ENCODE results near the gene TCF7L2.

Gene TCF7L2

DNA sequence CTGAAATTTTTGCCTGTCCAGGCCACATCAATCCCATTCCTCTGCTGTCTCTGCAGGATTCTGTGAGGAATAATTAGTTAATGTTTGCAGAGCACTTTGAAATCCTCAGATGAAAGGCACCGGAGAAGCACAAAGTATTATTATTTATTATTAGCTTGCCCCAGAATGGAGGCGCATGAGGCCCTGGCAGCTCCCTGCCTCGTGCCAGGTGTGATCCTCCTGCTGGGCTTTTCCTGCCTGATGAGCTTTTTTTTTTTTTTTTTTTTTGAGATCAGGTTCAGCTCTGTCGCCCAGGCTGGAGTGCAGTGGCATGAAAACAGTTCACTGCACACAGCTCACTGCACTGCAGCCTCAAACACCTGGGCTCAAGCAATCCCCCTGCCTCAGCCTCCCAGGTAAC lies 65.2 kb downstream of the TCF7L2 start:
- Mint-ChIP-seq H3K9me3 (no peaks in the 10 kb centered on the region), H3K36me3 (ENCODE audit: insufficient read depth) (peaks cover 2% of the 10 kb centered on the region), H3K4me3 (no peak overlapping the region), H3K4me1 (no peaks in the 10 kb centered on the region), H3K27ac (ENCODE audit: low read depth) (no peak overlapping the region), H3K27me3 (no peaks in the 10 kb centered on the region)
- DNase-seq (ENCODE audit: low spot score in 2 of 2) (no peak), ATAC-seq (replicated peaks; ENCODE audit: extremely low read depth, poor library complexity, severe bottlenecking) (no peak)

DNA sequence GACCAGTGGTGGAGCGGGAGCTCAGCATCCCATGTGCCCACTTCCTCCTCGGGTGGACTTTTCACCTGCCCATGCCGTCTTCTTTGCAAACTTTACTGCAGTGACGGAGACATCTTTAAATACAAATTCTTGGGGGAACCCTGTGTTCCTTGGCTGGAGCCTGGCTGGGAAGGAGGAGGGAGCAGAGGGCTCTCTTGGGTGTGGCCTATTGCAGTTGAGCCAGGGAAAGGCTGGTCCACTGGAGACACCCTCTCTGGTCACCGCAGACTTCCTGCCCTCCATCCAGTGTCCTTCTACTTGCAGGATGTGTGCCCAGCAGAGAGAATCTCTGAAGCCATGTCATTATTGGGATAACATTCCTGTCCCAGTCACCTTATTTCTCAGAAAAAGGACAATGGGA lies 67.3 kb downstream of the TCF7L2 start:
- no peak overlapping the region for H3K4me3 Mint-ChIP-seq
- H3K4me1 Mint-ChIP-seq = no peaks in the 10 kb centered on the region
- ATAC-seq (replicated peaks; ENCODE audit: extremely low read depth, poor library complexity, severe bottlenecking) (no peak), DNase-seq (ENCODE audit: low spot score in 2 of 2) (no peak)
- H3K27me3 Mint-ChIP-seq = no peaks in the 10 kb centered on the region
- H3K27ac Mint-ChIP-seq (ENCODE audit: low read depth) = no peak overlapping the region
- no peaks in the 10 kb centered on the region for H3K9me3 Mint-ChIP-seq
- peaks cover 2% of the 10 kb centered on the region for H3K36me3 Mint-ChIP-seq (ENCODE audit: insufficient read depth)

DNA sequence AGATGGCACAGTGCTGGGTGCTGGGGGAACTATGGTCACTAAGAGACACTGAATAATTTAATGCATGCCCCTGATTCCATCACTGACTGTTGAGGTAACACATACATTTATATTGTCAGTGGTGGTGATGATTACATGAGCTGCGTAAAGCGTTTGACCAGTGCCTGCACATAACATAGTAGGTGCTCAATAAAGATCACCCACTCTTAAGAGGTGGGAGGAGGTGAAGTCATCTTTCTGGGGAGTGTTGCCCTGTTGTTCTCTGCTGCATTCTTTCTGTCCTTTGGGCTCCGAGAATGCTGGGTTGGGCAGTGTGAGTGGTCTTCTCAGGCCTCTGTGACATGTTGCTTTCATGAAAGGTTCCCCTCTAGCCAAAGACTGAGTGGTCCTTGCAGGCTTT lies 68.0 kb downstream of the TCF7L2 start:
- H3K27ac Mint-ChIP-seq (ENCODE audit: low read depth) = no peak overlapping the region
- H3K27me3 Mint-ChIP-seq = no peaks in the 10 kb centered on the region
- H3K9me3 Mint-ChIP-seq = no peaks in the 10 kb centered on the region
- no peak for ATAC-seq (replicated peaks; ENCODE audit: extremely low read depth, poor library complexity, severe bottlenecking)
- H3K4me1 Mint-ChIP-seq = no peaks in the 10 kb centered on the region
- H3K4me3 Mint-ChIP-seq = no peak overlapping the region
- DNase-seq (ENCODE audit: low spot score in 2 of 2) = no peak
- peaks cover 2% of the 10 kb centered on the region for H3K36me3 Mint-ChIP-seq (ENCODE audit: insufficient read depth)

DNA sequence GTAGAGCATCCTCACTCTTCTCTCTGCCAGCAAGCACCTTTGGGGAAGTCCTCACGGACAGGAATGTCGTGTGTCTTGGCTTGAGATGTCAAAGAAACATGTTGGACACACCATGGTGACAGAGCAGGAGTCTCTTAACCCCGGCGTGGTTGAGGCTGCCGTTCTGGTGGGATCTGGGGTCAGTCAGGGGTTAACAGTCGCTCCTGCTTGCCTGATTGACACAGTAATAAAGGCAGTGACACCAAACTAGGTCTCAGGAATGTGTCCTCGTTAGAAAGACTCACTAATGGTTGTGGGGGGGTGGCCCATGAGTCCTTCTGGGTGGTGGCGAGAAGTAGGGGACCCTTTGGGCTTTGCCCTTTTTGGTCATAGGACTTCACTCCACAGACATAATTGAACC lies 69.0 kb downstream of the TCF7L2 start:
- Mint-ChIP-seq H3K36me3 (ENCODE audit: insufficient read depth) (no peaks in the 10 kb centered on the region), H3K4me3 (no peak overlapping the region)
- ATAC-seq (replicated peaks; ENCODE audit: extremely low read depth, poor library complexity, severe bottlenecking) = no peak

DNA sequence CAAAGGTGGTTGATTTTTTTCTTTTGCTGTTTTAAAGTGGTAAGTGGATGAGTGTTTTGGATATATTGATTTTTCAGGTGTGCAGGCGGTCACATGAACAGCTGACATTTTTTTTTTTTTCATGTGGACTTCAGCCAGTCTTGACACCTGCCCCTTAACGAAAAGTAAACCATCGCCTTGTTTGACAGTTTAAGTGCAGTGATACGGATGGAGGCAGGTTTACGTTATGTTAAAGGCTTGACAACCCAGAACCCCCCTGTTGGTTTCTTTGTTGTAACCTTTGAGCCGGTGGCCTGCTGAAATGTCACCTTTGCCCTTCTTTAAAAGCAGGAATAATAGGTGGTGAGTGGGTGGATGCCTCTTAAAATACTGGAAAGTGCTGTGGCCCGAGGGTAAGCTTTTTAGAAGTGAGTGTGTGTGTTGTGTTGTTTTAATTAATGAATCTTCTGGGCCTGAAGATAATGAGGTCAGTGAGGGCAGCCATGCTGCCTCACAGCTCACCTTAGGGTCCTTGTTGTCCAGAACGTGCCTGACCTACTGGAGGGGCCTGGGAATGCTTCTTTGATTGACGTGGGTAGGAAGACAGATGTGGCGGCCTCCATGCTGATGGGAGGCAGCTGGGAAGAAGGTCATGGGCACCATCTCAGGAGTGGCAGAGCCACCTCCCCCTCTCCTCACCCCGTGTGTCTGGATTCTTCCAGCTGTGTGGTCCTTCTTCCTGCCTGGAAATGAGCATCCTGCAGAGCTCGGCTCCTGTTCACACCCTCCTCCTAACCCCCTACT lies 69.8 kb downstream of the TCF7L2 start:
- H3K27me3 Mint-ChIP-seq = no peaks in the 10 kb centered on the region
- H3K4me3 Mint-ChIP-seq = no peak overlapping the region
- no peaks in the 10 kb centered on the region for H3K4me1 Mint-ChIP-seq
- H3K9me3 Mint-ChIP-seq = no peaks in the 10 kb centered on the region
- no peak for DNase-seq (ENCODE audit: low spot score in 2 of 2)
- ATAC-seq (replicated peaks; ENCODE audit: extremely low read depth, poor library complexity, severe bottlenecking) = no peak
- H3K27ac Mint-ChIP-seq (ENCODE audit: low read depth) = peak overlapping the region; percentile 16
- no peaks in the 10 kb centered on the region for H3K36me3 Mint-ChIP-seq (ENCODE audit: insufficient read depth)

More for the DNA sequence above, 69.0 kb downstream of the TCF7L2 start:
- no peak for DNase-seq (ENCODE audit: low spot score in 2 of 2)
- Mint-ChIP-seq H3K27me3 (no peaks in the 10 kb centered on the region), H3K4me1 (no peaks in the 10 kb centered on the region), H3K9me3 (no peaks in the 10 kb centered on the region), H3K27ac (ENCODE audit: low read depth) (no peak overlapping the region)

DNA sequence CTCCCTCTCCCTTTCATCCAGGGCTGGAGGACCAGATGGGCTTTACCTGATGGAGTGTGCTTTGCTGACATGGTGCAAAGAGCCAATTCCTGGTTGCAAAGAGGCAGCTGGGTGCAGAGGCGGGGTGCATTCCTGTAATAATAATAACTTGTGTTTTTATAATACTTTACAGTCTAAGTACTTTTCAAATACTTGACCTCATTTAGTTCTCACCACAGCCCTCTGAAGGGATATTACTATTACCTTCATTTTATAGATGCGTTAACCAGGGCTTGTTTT lies 70.4 kb downstream of the TCF7L2 start:
- Mint-ChIP-seq H3K4me3 (no peak overlapping the region), H3K4me1 (no peaks in the 10 kb centered on the region), H3K27ac (ENCODE audit: low read depth) (peak overlapping the region; percentile 16), H3K27me3 (no peaks in the 10 kb centered on the region), H3K36me3 (ENCODE audit: insufficient read depth) (no peaks in the 10 kb centered on the region), H3K9me3 (no peaks in the 10 kb centered on the region)
- no peak for DNase-seq (ENCODE audit: low spot score in 2 of 2)
- no peak for ATAC-seq (replicated peaks; ENCODE audit: extremely low read depth, poor library complexity, severe bottlenecking)

DNA sequence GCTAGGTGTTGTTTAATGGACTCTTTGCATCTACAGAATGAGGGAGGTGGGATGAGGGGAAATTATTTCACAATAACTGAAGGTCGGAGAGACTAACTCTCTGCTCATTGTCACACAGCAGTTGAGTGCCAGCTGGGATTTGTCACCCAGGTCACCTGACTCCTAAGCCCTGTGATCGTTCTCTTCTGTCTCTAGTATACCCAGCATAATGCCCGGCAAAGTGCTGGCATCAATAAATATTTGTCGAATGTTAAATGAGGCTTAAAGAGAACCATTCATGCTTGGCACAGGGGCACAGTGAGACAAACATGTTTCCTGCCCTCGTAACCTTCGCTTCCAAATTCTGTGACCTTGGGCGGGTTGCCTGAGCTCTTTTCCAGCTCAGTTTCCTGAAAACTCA lies 70.8 kb downstream of the TCF7L2 start:
- Mint-ChIP-seq H3K9me3 (no peaks in the 10 kb centered on the region), H3K27ac (ENCODE audit: low read depth) (no peak overlapping the region), H3K4me1 (no peaks in the 10 kb centered on the region), H3K4me3 (no peak overlapping the region), H3K36me3 (ENCODE audit: insufficient read depth) (no peaks in the 10 kb centered on the region), H3K27me3 (no peaks in the 10 kb centered on the region)
- DNase-seq (ENCODE audit: low spot score in 2 of 2) = no peak
- ATAC-seq (replicated peaks; ENCODE audit: extremely low read depth, poor library complexity, severe bottlenecking) = no peak

DNA sequence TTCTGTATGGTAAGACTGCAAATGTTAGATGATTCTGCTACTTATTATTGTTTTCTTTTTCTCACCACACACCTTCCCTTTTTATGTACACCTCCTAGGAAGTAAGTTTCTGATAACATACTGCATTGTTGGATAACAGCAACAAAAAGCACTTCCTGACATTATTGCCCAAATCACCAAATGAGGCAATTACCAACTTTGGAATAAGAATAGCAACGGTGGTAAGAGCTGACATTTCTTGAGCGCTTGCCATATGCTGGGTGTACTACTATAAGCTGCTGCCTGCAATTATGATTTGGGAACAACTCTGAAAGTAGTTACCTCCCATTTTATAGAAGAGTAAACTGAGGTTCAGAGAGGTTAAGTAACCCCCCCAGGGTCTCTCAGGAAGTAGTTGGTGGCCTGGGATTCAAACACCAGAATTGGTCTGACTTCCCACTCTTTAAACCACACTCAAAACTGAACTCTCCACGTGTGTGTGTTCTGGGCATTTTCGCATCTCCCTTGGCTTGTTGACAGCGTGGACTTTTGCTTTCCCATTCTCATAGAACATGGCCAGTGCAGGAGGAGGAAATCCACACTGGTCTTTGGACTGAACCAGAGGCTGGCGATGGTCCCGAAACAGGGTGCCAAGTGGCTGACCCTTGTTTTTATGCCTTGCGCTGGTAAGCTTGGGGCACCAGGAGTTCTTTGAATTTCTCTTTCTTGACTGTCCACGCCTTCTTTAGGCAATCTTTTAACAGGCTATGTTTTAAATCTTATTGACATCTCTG lies 71.4 kb downstream of the TCF7L2 start:
- H3K36me3 Mint-ChIP-seq (ENCODE audit: insufficient read depth) = no peaks in the 10 kb centered on the region
- ATAC-seq (replicated peaks; ENCODE audit: extremely low read depth, poor library complexity, severe bottlenecking) (no peak), DNase-seq (ENCODE audit: low spot score in 2 of 2) (no peak)
- H3K27ac Mint-ChIP-seq (ENCODE audit: low read depth) = no peak overlapping the region
- no peaks in the 10 kb centered on the region for H3K9me3 Mint-ChIP-seq
- H3K27me3 Mint-ChIP-seq = no peaks in the 10 kb centered on the region
- H3K4me1 Mint-ChIP-seq = peaks cover under 1% of the 10 kb centered on the region
- H3K4me3 Mint-ChIP-seq = no peak overlapping the region

DNA sequence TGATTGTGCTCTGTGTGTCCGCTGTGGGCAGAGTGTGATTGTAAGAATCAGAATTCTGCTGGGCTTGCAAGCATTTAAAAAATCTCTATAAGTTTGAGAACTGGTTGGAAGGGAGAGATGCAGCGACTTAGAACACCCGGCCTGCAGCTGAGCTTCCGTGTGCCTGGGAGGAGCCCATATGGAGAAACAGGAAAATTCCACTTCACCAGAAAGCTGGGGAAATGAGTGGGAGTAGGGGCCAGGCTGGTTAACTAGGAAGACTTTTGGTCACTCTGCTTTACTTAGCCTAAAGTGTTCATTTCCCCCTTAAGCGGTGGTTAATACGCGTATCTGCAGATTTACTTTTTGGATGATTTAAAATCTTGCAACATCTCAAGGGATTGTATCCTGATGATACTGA lies 72.2 kb downstream of the TCF7L2 start:
- H3K27ac Mint-ChIP-seq (ENCODE audit: low read depth) = no peak overlapping the region
- peaks cover 9% of the 10 kb centered on the region for H3K4me1 Mint-ChIP-seq
- H3K9me3 Mint-ChIP-seq = no peaks in the 10 kb centered on the region
- H3K27me3 Mint-ChIP-seq = no peaks in the 10 kb centered on the region
- ATAC-seq (replicated peaks; ENCODE audit: extremely low read depth, poor library complexity, severe bottlenecking) (no peak), DNase-seq (ENCODE audit: low spot score in 2 of 2) (no peak)
- no peaks in the 10 kb centered on the region for H3K36me3 Mint-ChIP-seq (ENCODE audit: insufficient read depth)
- H3K4me3 Mint-ChIP-seq = no peak overlapping the region

DNA sequence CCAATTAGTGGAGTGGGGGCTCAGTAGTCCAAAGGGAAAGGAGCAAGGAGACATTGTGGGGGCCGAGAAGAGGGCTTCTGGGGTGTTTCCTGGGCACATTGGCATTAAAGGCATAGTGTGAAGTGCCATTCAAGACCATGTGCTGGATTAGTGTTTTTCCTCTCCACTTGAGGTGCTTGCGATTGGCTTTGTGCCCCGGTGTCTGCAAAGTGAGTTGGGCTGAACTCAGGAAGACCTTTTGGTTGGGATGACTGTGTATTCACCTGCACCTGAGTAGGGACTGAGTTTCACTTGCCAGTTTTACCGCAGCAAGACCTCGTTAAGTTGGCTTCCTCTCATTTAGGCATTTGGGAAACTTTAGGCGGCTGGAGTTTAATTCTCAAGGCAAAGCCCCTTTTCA lies 73.0 kb downstream of the TCF7L2 start:
- no peak for ATAC-seq (replicated peaks; ENCODE audit: extremely low read depth, poor library complexity, severe bottlenecking)
- Mint-ChIP-seq H3K36me3 (ENCODE audit: insufficient read depth) (no peaks in the 10 kb centered on the region), H3K9me3 (no peaks in the 10 kb centered on the region), H3K27ac (ENCODE audit: low read depth) (no peak overlapping the region), H3K4me1 (peaks cover 16% of the 10 kb centered on the region), H3K4me3 (no peak overlapping the region), H3K27me3 (no peaks in the 10 kb centered on the region)
- DNase-seq (ENCODE audit: low spot score in 2 of 2) = no peak

DNA sequence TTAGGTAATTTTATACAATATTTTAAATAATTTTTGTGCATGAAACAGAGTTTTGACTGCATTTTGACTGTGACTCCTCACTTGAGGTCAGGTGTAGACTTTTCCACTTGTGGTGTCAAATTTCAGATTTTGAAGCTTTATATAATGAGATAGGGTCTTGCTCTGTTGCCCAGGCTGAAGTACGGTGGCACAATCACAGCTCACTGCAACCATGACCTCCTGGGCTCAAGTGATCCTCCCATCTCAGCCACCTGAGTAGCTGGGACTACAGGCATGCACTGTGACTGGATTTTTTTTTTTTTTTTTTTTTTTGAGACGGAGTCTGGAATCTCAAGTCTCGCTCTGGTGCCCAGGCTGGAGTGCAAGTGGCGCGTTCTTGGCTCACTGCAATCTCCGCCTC lies 74.9 kb downstream of the TCF7L2 start:
- Mint-ChIP-seq H3K4me1 (peaks cover 16% of the 10 kb centered on the region), H3K9me3 (no peaks in the 10 kb centered on the region), H3K27me3 (peaks cover 4% of the 10 kb centered on the region), H3K36me3 (ENCODE audit: insufficient read depth) (no peaks in the 10 kb centered on the region), H3K4me3 (no peak overlapping the region), H3K27ac (ENCODE audit: low read depth) (no peak overlapping the region)
- ATAC-seq (replicated peaks; ENCODE audit: extremely low read depth, poor library complexity, severe bottlenecking) (no peak), DNase-seq (ENCODE audit: low spot score in 2 of 2) (no peak)

DNA sequence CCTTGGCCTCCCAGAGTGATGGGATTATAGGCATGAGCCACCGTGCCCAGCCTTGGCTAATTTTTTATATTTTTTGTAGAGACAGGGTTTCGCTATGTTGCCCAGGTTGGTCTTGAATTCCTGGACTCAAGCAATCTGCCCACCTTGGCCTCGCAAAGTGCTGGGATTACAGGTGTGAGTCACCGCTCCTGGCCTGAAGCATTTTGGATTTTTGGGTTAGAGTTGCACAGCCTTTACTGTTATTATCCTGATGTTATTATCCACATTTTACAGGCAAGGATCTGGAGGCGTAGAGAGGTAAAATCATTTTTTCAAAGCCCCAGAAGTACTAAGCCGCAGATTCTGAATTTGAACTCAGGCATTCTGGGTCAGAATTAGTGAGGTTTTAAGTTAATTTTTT lies 75.4 kb downstream of the TCF7L2 start:
- H3K27me3 Mint-ChIP-seq = peaks cover 9% of the 10 kb centered on the region
- H3K9me3 Mint-ChIP-seq = no peaks in the 10 kb centered on the region
- H3K4me3 Mint-ChIP-seq = no peak overlapping the region
- peaks cover 16% of the 10 kb centered on the region for H3K4me1 Mint-ChIP-seq
- no peak for ATAC-seq (replicated peaks; ENCODE audit: extremely low read depth, poor library complexity, severe bottlenecking)
- H3K36me3 Mint-ChIP-seq (ENCODE audit: insufficient read depth) = no peaks in the 10 kb centered on the region
- H3K27ac Mint-ChIP-seq (ENCODE audit: low read depth) = no peak overlapping the region
- no peak for DNase-seq (ENCODE audit: low spot score in 2 of 2)

DNA sequence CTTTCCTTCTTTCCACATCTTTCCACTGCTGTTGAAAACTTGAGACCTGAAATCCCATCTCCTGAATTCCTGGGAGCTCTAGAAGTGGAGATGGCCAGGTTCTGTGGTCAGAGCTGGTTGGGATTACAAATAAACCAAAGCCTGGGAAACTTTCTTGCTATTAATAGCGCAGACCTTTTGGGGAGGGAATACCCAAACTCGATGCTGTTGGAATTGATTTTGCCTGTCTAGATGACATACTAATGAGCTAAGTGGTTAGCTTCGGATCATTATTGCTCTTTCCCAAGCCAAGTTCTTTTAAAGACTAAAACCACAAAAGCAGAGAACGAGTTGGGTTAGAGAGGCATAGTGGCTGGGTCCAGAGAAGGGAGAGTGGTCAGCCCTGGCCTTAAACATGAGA lies 76.6 kb downstream of the TCF7L2 start:
- ATAC-seq (replicated peaks; ENCODE audit: extremely low read depth, poor library complexity, severe bottlenecking) = no peak
- H3K27ac Mint-ChIP-seq (ENCODE audit: low read depth) = no peak overlapping the region
- H3K9me3 Mint-ChIP-seq = no peaks in the 10 kb centered on the region
- peaks cover 16% of the 10 kb centered on the region for H3K4me1 Mint-ChIP-seq
- peaks cover 9% of the 10 kb centered on the region for H3K27me3 Mint-ChIP-seq
- no peak for DNase-seq (ENCODE audit: low spot score in 2 of 2)
- no peak overlapping the region for H3K4me3 Mint-ChIP-seq
- no peaks in the 10 kb centered on the region for H3K36me3 Mint-ChIP-seq (ENCODE audit: insufficient read depth)
